Heart left ventricle (tissue), 13 donors: ENCODE measurements around the gene JSRP1.

ENCODE experiments used
- CTCF ChIP-seq, 12 donors: fragments of 200-600 bp; sonication (generic) in 4 of 12; IDR thresholded peaks; one replicate each; pipeline versions ENCODE4 v1.5.0 to v1.8.0; 2018 to 2022; ENCODE audit warnings: antibody characterized with exemption in 12 of 12, mild to moderate bottlenecking in 5 of 12
- POLR2A ChIP-seq, 2 donors: fragments of 450-650 bp; IDR thresholded peaks; one replicate each; pipeline ENCODE4 v1.6.1; 2017; ENCODE audit warnings: antibody characterized with exemption in 2 of 2, mild to moderate bottlenecking in 2 of 2, moderate library complexity in 2 of 2
- donor health status: ischemic (EF 13 %, LVEDD 7.1; RV severe dilation, severe dysfunction).
- donor health status: DM: no; HTN: yes; CAD: no.
- donor health status: DM: no; HTN: no; CAD: no.
- donor health status: ischemic (EF 25% LVEDD 6.9; RV normal size, moderate dysfunction).
- donor health status: ischemic (EF 25% LVEDD 5.7; RV mildly dilated, moderate dysfunction).
- donor health status: ischemic (EF 35%, LVEDD 5.7; RV mildly dilated, moderate dysfunction).
- donor health status: nonischemic (EF 11% LVEDD 7.7; RV severe dilation, severe dysfunction).
- donor health status: DM: yes; HTN: yes; CAD: no.
- donor health status: PGD.
- donor health status: ischemic (EF 29% LVEDD 5.4; RV normal size, mild dysfunction).
- donor health status: nonischemic (EF 23%, LVEDD 6.1; RV moderate dilation, normal function).

- TF ChIP-seq POLR2A (IDR thresholded peaks at IDR 0.05): no peak
- TF ChIP-seq CTCF (IDR thresholded peaks at IDR 0.05): no peak
Measured at GRCh38 chr19:2270157-2270422, 13.9 kb upstream of the JSRP1 start.
